ENCODE measurements around the gene TKTL1. TPM values are rescaled to one million over a fixed set of nuclear protein-coding genes. Genes with fewer than 3 reads are reported as not detected.

TKTL1 gene
- total RNA-seq, 2 experiments from 2014 or later, result 1.7 to 2.3 TPM

GRCh38 chrX:154323537-154323936, 27.9 kb downstream of the TKTL1 start:
- H3K4me3 ChIP-seq (ENCODE audit: low read length), result no peak overlapping the region
- no peaks in the 10 kb centered on the region for H3K27me3 ChIP-seq (ENCODE audit: control insufficient read depth in 1 of 2, insufficient read depth in 2 of 2, low read length in 2 of 2)
- Mint-ChIP-seq H3K27me3 (no peaks in the 10 kb centered on the region), H3K36me3 (ENCODE audit: low read depth) (no peaks in the 10 kb centered on the region), H3K27ac (no peak overlapping the region), H3K9me3 (no peaks in the 10 kb centered on the region), H3K4me1 (ENCODE audit: low read depth) (peaks cover 46% of the 10 kb centered on the region), H3K4me3 (no peak overlapping the region)
- no peaks in the 10 kb centered on the region for H3K9me3 ChIP-seq (ENCODE audit: control insufficient read depth in 1 of 2, insufficient read depth in 1 of 2, low read length in 2 of 2)
- DNase-seq, result no peak
- H3K27ac ChIP-seq (ENCODE audit: low read depth in 1 of 2, low read length in 2 of 2), result no peak overlapping the region
- ChIA-PET CTCF (no interaction called here), POLR2A (no interaction called here)
- intact Hi-C loops (cut with DNase I, micrococcal nuclease), result no loop called here
- ATAC-seq (ENCODE audit: poor library complexity), result no peak
- TF ChIP-seq CTCF (IDR thresholded peaks at IDR 0.05), result no peak
- H3K4me1 ChIP-seq (ENCODE audit: insufficient read depth, low read length), result peaks cover 52% of the 10 kb centered on the region
- no peaks in the 10 kb centered on the region for H3K36me3 ChIP-seq (ENCODE audit: insufficient read depth, low read length)

GRCh38 chrX:154325541-154325940, 29.9 kb downstream of the TKTL1 start:
- Mint-ChIP-seq H3K36me3 (ENCODE audit: low read depth) (no peaks in the 10 kb centered on the region), H3K27me3 (no peaks in the 10 kb centered on the region), H3K4me3 (no peak overlapping the region), H3K9me3 (no peaks in the 10 kb centered on the region), H3K4me1 (ENCODE audit: low read depth) (peaks cover 56% of the 10 kb centered on the region), H3K27ac (peak overlapping the region; percentile 87)
- CTCF ChIA-PET, result no interaction called here
- no peaks in the 10 kb centered on the region for H3K27me3 ChIP-seq (ENCODE audit: control insufficient read depth in 1 of 2, insufficient read depth in 2 of 2, low read length in 2 of 2)
- peaks cover 62% of the 10 kb centered on the region for H3K4me1 ChIP-seq (ENCODE audit: insufficient read depth, low read length)
- no peaks in the 10 kb centered on the region for H3K9me3 ChIP-seq (ENCODE audit: control insufficient read depth in 1 of 2, insufficient read depth in 1 of 2, low read length in 2 of 2)
- H3K27ac ChIP-seq (ENCODE audit: low read depth in 1 of 2, low read length in 2 of 2), result peak overlapping the region; percentile 38 to 55
- DNase-seq (no peak), ATAC-seq (ENCODE audit: poor library complexity) (no peak)
- no peaks in the 10 kb centered on the region for H3K36me3 ChIP-seq (ENCODE audit: insufficient read depth, low read length)
- POLR2A ChIA-PET, result interaction anchor here (1.7 to 1.9 kb wide), 2 partner anchors 8 to 17 kb away, joined by 6 to 10 read pairs; no protein-coding TSS in a partner anchor
- no peak overlapping the region for H3K4me3 ChIP-seq (ENCODE audit: low read length)
- TF ChIP-seq CTCF (IDR thresholded peaks at IDR 0.05), result no peak
- intact Hi-C loops (cut with DNase I, micrococcal nuclease), result loop anchor here in 1 of 2 experiments (1.0 to 5.0 kb wide), 2 partner anchors 9 to 47 kb away; partner anchors contain the start of gene FLNA

GRCh38 chrX:154327038-154327820, 31.6 kb downstream of the TKTL1 start:
- no peaks in the 10 kb centered on the region for H3K27me3 Mint-ChIP-seq
- H3K9me3 Mint-ChIP-seq, result no peaks in the 10 kb centered on the region
- peaks cover 49% of the 10 kb centered on the region for H3K4me1 ChIP-seq (ENCODE audit: insufficient read depth, low read length)
- no peaks in the 10 kb centered on the region for H3K36me3 ChIP-seq (ENCODE audit: insufficient read depth, low read length)
- ChIA-PET CTCF (interaction anchor here (1.3 kb wide), 1 partner anchor 19 kb away, joined by 4 read pairs; no protein-coding TSS in a partner anchor), POLR2A (interaction anchor here (0.9 to 1.9 kb wide), 9 partner anchors 10 to 87 kb away, joined by 3 to 10 read pairs (median 6); partner anchors contain the start of genes EMD and RPL10)
- peaks cover 48% of the 10 kb centered on the region for H3K4me1 Mint-ChIP-seq (ENCODE audit: low read depth)
- ATAC-seq (ENCODE audit: poor library complexity), result peak; percentile 96
- H3K27ac ChIP-seq (ENCODE audit: low read depth in 1 of 2, low read length in 2 of 2), result peak overlapping the region; percentile 27 to 52
- peak in 13 of 14 experiments; percentile 31 to 72 (median 59) for DNase-seq
- no peaks in the 10 kb centered on the region for H3K36me3 Mint-ChIP-seq (ENCODE audit: low read depth)
- H3K4me3 ChIP-seq (ENCODE audit: low read length), result peak overlapping the region; percentile 24
- no peaks in the 10 kb centered on the region for H3K9me3 ChIP-seq (ENCODE audit: control insufficient read depth in 1 of 2, insufficient read depth in 1 of 2, low read length in 2 of 2)
- peak overlapping the region; percentile 84 for H3K4me3 Mint-ChIP-seq
- peak overlapping the region; percentile 87 for H3K27ac Mint-ChIP-seq
- intact Hi-C loops (cut with DNase I, micrococcal nuclease), result loop anchor here in 1 of 2 experiments (5.0 kb wide), 1 partner anchor 45 kb away; the partner anchor contains the start of gene FLNA
- no peaks in the 10 kb centered on the region for H3K27me3 ChIP-seq (ENCODE audit: control insufficient read depth in 1 of 2, insufficient read depth in 2 of 2, low read length in 2 of 2)
- no peak for TF ChIP-seq CTCF (IDR thresholded peaks at IDR 0.05)
